Peyer's patch (tissue), 4 donors: ENCODE data around the gene HHIPL1.
"Not testable (repeated sequence)": the region's sequence is repeated elsewhere in the genome, so short reads cannot be mapped to it uniquely, and the experiment has no call there.

Experiments
- CTCF ChIP-seq, 6 experiments: fragments of 450-650 bp in 4 of 6; fragments of 200-600 bp in 2 of 6; sonication (generic) in 1 of 6; IDR thresholded peaks; one replicate each; pipeline ENCODE4 v1.5.1; 2017 to 2019; ENCODE audit warnings: antibody characterized with exemption in 6 of 6, mild to moderate bottlenecking in 3 of 6, moderate library complexity in 1 of 6
- POLR2A ChIP-seq, 2 donors: fragments of 450-650 bp; IDR thresholded peaks; one replicate each; pipeline ENCODE4 v1.5.1; 2017; ENCODE audit warnings: antibody characterized with exemption in 2 of 2, mild to moderate bottlenecking in 2 of 2, moderate library complexity in 2 of 2

GRCh38 chr14:99642771-99643170 is 2.2 kb upstream of the HHIPL1 start:
- not testable (repeated sequence) for TF ChIP-seq CTCF, POLR2A (IDR thresholded peaks at IDR 0.05)
